ENCODE data around the gene OR2S2. TPM values are rescaled to one million over a fixed set of nuclear protein-coding genes. Genes with fewer than 3 reads are reported as not detected.

OR2S2 gene
- total RNA-seq, 2 experiments from 2014 or later: not detected

GRCh38 chr9:35919212-35920008, 38.5 kb downstream of the OR2S2 start:
- CTCF ChIA-PET: interaction anchor here (1.4 kb wide), 1 partner anchor 9 kb away, joined by 4 read pairs; no protein-coding TSS in a partner anchor

GRCh38 chr9:35918780-35919179, 39.2 kb downstream of the OR2S2 start:
- Mint-ChIP-seq H3K4me1 (ENCODE audit: low read depth) (peaks cover 15% of the 10 kb centered on the region), H3K4me3 (no peak overlapping the region), H3K27me3 (no peaks in the 10 kb centered on the region), H3K36me3 (ENCODE audit: low read depth) (no peaks in the 10 kb centered on the region), H3K9me3 (no peaks in the 10 kb centered on the region), H3K27ac (peak overlapping the region; percentile 9)
- no peak for ATAC-seq (ENCODE audit: poor library complexity)
- Histone ChIP-seq H3K36me3 (ENCODE audit: insufficient read depth, low read length) (no peaks in the 10 kb centered on the region), H3K9me3 (ENCODE audit: control insufficient read depth in 1 of 2, insufficient read depth in 1 of 2, low read length in 2 of 2) (no peaks in the 10 kb centered on the region), H3K4me3 (ENCODE audit: low read length) (no peak overlapping the region), H3K27me3 (ENCODE audit: control insufficient read depth in 1 of 2, insufficient read depth in 2 of 2, low read length in 2 of 2) (no peaks in the 10 kb centered on the region), H3K27ac (ENCODE audit: low read depth in 1 of 2, low read length in 2 of 2) (no peak overlapping the region), H3K4me1 (ENCODE audit: insufficient read depth, low read length) (peaks cover 3% of the 10 kb centered on the region)
- ChIA-PET CTCF (interaction anchor here (1.4 kb wide), 1 partner anchor 8 kb away, joined by 4 read pairs; no protein-coding TSS in a partner anchor), POLR2A (interaction anchor here (2.1 kb wide), 1 partner anchor 22 kb away, joined by 7 read pairs; no protein-coding TSS in a partner anchor)
- TF ChIP-seq CTCF (IDR thresholded peaks at IDR 0.05): no peak
- DNase-seq: no peak
- intact Hi-C loops (cut with DNase I, micrococcal nuclease): no loop called here

More at GRCh38 chr9:35919212-35920008, 38.5 kb downstream of the OR2S2 start:
- no peaks in the 10 kb centered on the region for H3K36me3 Mint-ChIP-seq (ENCODE audit: low read depth)
- Histone ChIP-seq H3K9me3 (ENCODE audit: control insufficient read depth in 1 of 2, insufficient read depth in 1 of 2, low read length in 2 of 2) (no peaks in the 10 kb centered on the region), H3K27me3 (ENCODE audit: control insufficient read depth in 1 of 2, insufficient read depth in 2 of 2, low read length in 2 of 2) (no peaks in the 10 kb centered on the region), H3K36me3 (ENCODE audit: insufficient read depth, low read length) (no peaks in the 10 kb centered on the region), H3K4me3 (ENCODE audit: low read length) (no peak overlapping the region), H3K27ac (ENCODE audit: low read depth in 1 of 2, low read length in 2 of 2) (no peak overlapping the region), H3K4me1 (ENCODE audit: insufficient read depth, low read length) (peaks cover under 1% of the 10 kb centered on the region)
- H3K9me3 Mint-ChIP-seq: no peaks in the 10 kb centered on the region
- intact Hi-C loops (cut with DNase I, micrococcal nuclease): no loop called here
- ATAC-seq (ENCODE audit: poor library complexity) (no peak), DNase-seq (no peak)
- POLR2A ChIA-PET: interaction anchor here (1.5 kb wide), 1 partner anchor 8 kb away, joined by 5 read pairs; no protein-coding TSS in a partner anchor
- H3K4me1 Mint-ChIP-seq (ENCODE audit: low read depth): peaks cover 15% of the 10 kb centered on the region
- H3K27ac Mint-ChIP-seq: peak overlapping the region; percentile 9
- no peaks in the 10 kb centered on the region for H3K27me3 Mint-ChIP-seq
- H3K4me3 Mint-ChIP-seq: no peak overlapping the region
- TF ChIP-seq CTCF (IDR thresholded peaks at IDR 0.05): no peak

GRCh38 chr9:35917261-35917660, 40.7 kb downstream of the OR2S2 start:
- ChIA-PET CTCF (interaction anchor here (0.9 kb wide), 1 partner anchor 38 kb away, joined by 3 read pairs; no protein-coding TSS in a partner anchor), POLR2A (interaction anchor here (2.1 kb wide), 1 partner anchor 23 kb away, joined by 7 read pairs; no protein-coding TSS in a partner anchor)
- TF ChIP-seq CTCF (IDR thresholded peaks at IDR 0.05): no peak
- Histone ChIP-seq H3K4me3 (ENCODE audit: low read length) (no peak overlapping the region), H3K36me3 (ENCODE audit: insufficient read depth, low read length) (no peaks in the 10 kb centered on the region), H3K9me3 (ENCODE audit: control insufficient read depth in 1 of 2, insufficient read depth in 1 of 2, low read length in 2 of 2) (no peaks in the 10 kb centered on the region), H3K4me1 (ENCODE audit: insufficient read depth, low read length) (peaks cover 12% of the 10 kb centered on the region), H3K27me3 (ENCODE audit: control insufficient read depth in 1 of 2, insufficient read depth in 2 of 2, low read length in 2 of 2) (no peaks in the 10 kb centered on the region), H3K27ac (ENCODE audit: low read depth in 1 of 2, low read length in 2 of 2) (no peak overlapping the region)
- peaks cover 15% of the 10 kb centered on the region for H3K4me1 Mint-ChIP-seq (ENCODE audit: low read depth)
- no peak overlapping the region for H3K4me3 Mint-ChIP-seq
- H3K36me3 Mint-ChIP-seq (ENCODE audit: low read depth): no peaks in the 10 kb centered on the region
- no peak overlapping the region for H3K27ac Mint-ChIP-seq
- DNase-seq: no peak
- no peak for ATAC-seq (ENCODE audit: poor library complexity)
- H3K27me3 Mint-ChIP-seq: no peaks in the 10 kb centered on the region
- no peaks in the 10 kb centered on the region for H3K9me3 Mint-ChIP-seq
- intact Hi-C loops (cut with DNase I, micrococcal nuclease): no loop called here
